Measurements from ENCODE around the gene PDLIM7. TPM values are rescaled to one million over a fixed set of nuclear protein-coding genes. Genes with fewer than 3 reads are reported as not detected.

Gene PDLIM7
- total and polyA plus RNA-seq, 2 donors = 10.8 to 61.9 TPM

- Histone ChIP-seq H3K4me1 (ENCODE audit: control insufficient read depth in 2 of 2, insufficient read depth in 2 of 2, low read length in 2 of 2) (no peaks in the 10 kb centered on the region), H3K36me3 (ENCODE audit: control insufficient read depth in 2 of 2, insufficient read depth in 2 of 2, low read length in 1 of 2) (peaks cover 87 to 90% of the 10 kb centered on the region in 2 donors), H3K4me3 (ENCODE audit: low read length in 2 of 2) (no peak overlapping the region), H3K9me3 (ENCODE audit: control insufficient read depth in 2 of 2, insufficient read depth in 1 of 2, low read length in 1 of 2) (no peaks in the 10 kb centered on the region), H3K27me3 (ENCODE audit: control insufficient read depth in 2 of 2, insufficient read depth in 1 of 2, low read length in 1 of 2) (no peaks in the 10 kb centered on the region), H3K27ac (ENCODE audit: low read depth in 1 of 2, low read length in 1 of 2) (no peak overlapping the region)
- 96% methylated on average over 8 of the region's 8 CpGs for WGBS
- DNase-seq (ENCODE audit: low read depth in 6 of 9, low spot score in 9 of 9) = no peak
Measured at GRCh38 chr5:177527595-177527994, 30.2 kb upstream of the PDLIM7 start.

GRCh38 chr5:177526791-177527190, 29.4 kb upstream of the PDLIM7 start:
- no peak overlapping the region for H3K27ac ChIP-seq (ENCODE audit: low read depth in 1 of 2, low read length in 1 of 2)
- no peak for DNase-seq (ENCODE audit: low read depth in 6 of 9, low spot score in 9 of 9)
- 99% methylated on average over 6 of the region's 6 CpGs for WGBS
- H3K4me3 ChIP-seq (ENCODE audit: low read length in 2 of 2) = no peak overlapping the region
- H3K36me3 ChIP-seq (ENCODE audit: control insufficient read depth in 2 of 2, insufficient read depth in 2 of 2, low read length in 1 of 2) = peaks cover 83 to 86% of the 10 kb centered on the region in 2 donors
- H3K4me1 ChIP-seq (ENCODE audit: control insufficient read depth in 2 of 2, insufficient read depth in 2 of 2, low read length in 2 of 2) = no peaks in the 10 kb centered on the region
- no peaks in the 10 kb centered on the region for H3K9me3 ChIP-seq (ENCODE audit: control insufficient read depth in 2 of 2, insufficient read depth in 1 of 2, low read length in 1 of 2)
- no peaks in the 10 kb centered on the region for H3K27me3 ChIP-seq (ENCODE audit: control insufficient read depth in 2 of 2, insufficient read depth in 1 of 2, low read length in 1 of 2)

- Histone ChIP-seq H3K27me3 (ENCODE audit: control insufficient read depth in 2 of 2, insufficient read depth in 1 of 2, low read length in 1 of 2) (no peaks in the 10 kb centered on the region), H3K9me3 (ENCODE audit: control insufficient read depth in 2 of 2, insufficient read depth in 1 of 2, low read length in 1 of 2) (no peaks in the 10 kb centered on the region), H3K4me1 (ENCODE audit: control insufficient read depth in 2 of 2, insufficient read depth in 2 of 2, low read length in 2 of 2) (no peaks in the 10 kb centered on the region), H3K4me3 (ENCODE audit: low read length in 2 of 2) (no peak overlapping the region), H3K36me3 (ENCODE audit: control insufficient read depth in 2 of 2, insufficient read depth in 2 of 2, low read length in 1 of 2) (peaks cover 83 to 86% of the 10 kb centered on the region in 2 donors), H3K27ac (ENCODE audit: low read depth in 1 of 2, low read length in 1 of 2) (no peak overlapping the region)
- no peak for DNase-seq (ENCODE audit: low read depth in 6 of 9, low spot score in 9 of 9)
- WGBS = 99% methylated on average over 4 of the region's 4 CpGs
Measured at GRCh38 chr5:177526191-177526590, 28.8 kb upstream of the PDLIM7 start.

GRCh38 chr5:177524941-177525655, 27.7 kb upstream of the PDLIM7 start:
- no peak for DNase-seq (ENCODE audit: low read depth in 6 of 9, low spot score in 9 of 9)
- H3K36me3 ChIP-seq (ENCODE audit: control insufficient read depth in 2 of 2, insufficient read depth in 2 of 2, low read length in 1 of 2) = peaks cover 84 to 86% of the 10 kb centered on the region in 2 donors
- 96% methylated on average over 10 of the region's 10 CpGs for WGBS
- H3K9me3 ChIP-seq (ENCODE audit: control insufficient read depth in 2 of 2, insufficient read depth in 1 of 2, low read length in 1 of 2) = no peaks in the 10 kb centered on the region
- H3K4me3 ChIP-seq (ENCODE audit: low read length in 2 of 2) = no peak overlapping the region
- H3K27me3 ChIP-seq (ENCODE audit: control insufficient read depth in 2 of 2, insufficient read depth in 1 of 2, low read length in 1 of 2) = no peaks in the 10 kb centered on the region
- H3K27ac ChIP-seq (ENCODE audit: low read depth in 1 of 2, low read length in 1 of 2) = no peak overlapping the region
- no peaks in the 10 kb centered on the region for H3K4me1 ChIP-seq (ENCODE audit: control insufficient read depth in 2 of 2, insufficient read depth in 2 of 2, low read length in 2 of 2)

- H3K36me3 ChIP-seq (ENCODE audit: control insufficient read depth in 2 of 2, insufficient read depth in 2 of 2, low read length in 1 of 2) = peaks cover 86 to 87% of the 10 kb centered on the region in 2 donors
- no peak for DNase-seq (ENCODE audit: low read depth in 6 of 9, low spot score in 9 of 9)
- H3K4me3 ChIP-seq (ENCODE audit: low read length in 2 of 2) = no peak overlapping the region
- H3K9me3 ChIP-seq (ENCODE audit: control insufficient read depth in 2 of 2, insufficient read depth in 1 of 2, low read length in 1 of 2) = no peaks in the 10 kb centered on the region
- H3K27me3 ChIP-seq (ENCODE audit: control insufficient read depth in 2 of 2, insufficient read depth in 1 of 2, low read length in 1 of 2) = no peaks in the 10 kb centered on the region
- WGBS = 98% methylated on average over 12 of the region's 12 CpGs
- no peaks in the 10 kb centered on the region for H3K4me1 ChIP-seq (ENCODE audit: control insufficient read depth in 2 of 2, insufficient read depth in 2 of 2, low read length in 2 of 2)
- no peak overlapping the region for H3K27ac ChIP-seq (ENCODE audit: low read depth in 1 of 2, low read length in 1 of 2)
Measured at GRCh38 chr5:177524539-177524900, 27.1 kb upstream of the PDLIM7 start.

- H3K27me3 ChIP-seq (ENCODE audit: control insufficient read depth in 2 of 2, insufficient read depth in 1 of 2, low read length in 1 of 2) = no peaks in the 10 kb centered on the region
- no peaks in the 10 kb centered on the region for H3K9me3 ChIP-seq (ENCODE audit: control insufficient read depth in 2 of 2, insufficient read depth in 1 of 2, low read length in 1 of 2)
- WGBS = 98% methylated on average over 19 of the region's 19 CpGs
- H3K27ac ChIP-seq (ENCODE audit: low read depth in 1 of 2, low read length in 1 of 2) = no peak overlapping the region
- DNase-seq (ENCODE audit: low read depth in 6 of 9, low spot score in 9 of 9) = no peak
- H3K36me3 ChIP-seq (ENCODE audit: control insufficient read depth in 2 of 2, insufficient read depth in 2 of 2, low read length in 1 of 2) = peaks cover 84 to 85% of the 10 kb centered on the region in 2 donors
- H3K4me1 ChIP-seq (ENCODE audit: control insufficient read depth in 2 of 2, insufficient read depth in 2 of 2, low read length in 2 of 2) = no peaks in the 10 kb centered on the region
- no peak overlapping the region for H3K4me3 ChIP-seq (ENCODE audit: low read length in 2 of 2)
Measured at GRCh38 chr5:177523711-177524538, 26.5 kb upstream of the PDLIM7 start.

- no peak for DNase-seq (ENCODE audit: low read depth in 6 of 9, low spot score in 9 of 9)
- Histone ChIP-seq H3K4me3 (ENCODE audit: low read length in 2 of 2) (no peak overlapping the region), H3K4me1 (ENCODE audit: control insufficient read depth in 2 of 2, insufficient read depth in 2 of 2, low read length in 2 of 2) (peaks cover 3 to 4% of the 10 kb centered on the region in 2 donors), H3K27me3 (ENCODE audit: control insufficient read depth in 2 of 2, insufficient read depth in 1 of 2, low read length in 1 of 2) (no peaks in the 10 kb centered on the region), H3K9me3 (ENCODE audit: control insufficient read depth in 2 of 2, insufficient read depth in 1 of 2, low read length in 1 of 2) (no peaks in the 10 kb centered on the region), H3K36me3 (ENCODE audit: control insufficient read depth in 2 of 2, insufficient read depth in 2 of 2, low read length in 1 of 2) (peaks cover 58 to 59% of the 10 kb centered on the region in 2 donors), H3K27ac (ENCODE audit: low read depth in 1 of 2, low read length in 1 of 2) (no peak overlapping the region)
- WGBS = 89% methylated on average over 2 of the region's 2 CpGs
Measured at GRCh38 chr5:177520916-177521513, 23.6 kb upstream of the PDLIM7 start.

GRCh38 chr5:177520271-177520670, 22.9 kb upstream of the PDLIM7 start:
- Histone ChIP-seq H3K4me1 (ENCODE audit: control insufficient read depth in 2 of 2, insufficient read depth in 2 of 2, low read length in 2 of 2) (peaks cover 11% of the 10 kb centered on the region in 2 donors), H3K27ac (ENCODE audit: low read depth in 1 of 2, low read length in 1 of 2) (no peak overlapping the region), H3K9me3 (ENCODE audit: control insufficient read depth in 2 of 2, insufficient read depth in 1 of 2, low read length in 1 of 2) (no peaks in the 10 kb centered on the region), H3K36me3 (ENCODE audit: control insufficient read depth in 2 of 2, insufficient read depth in 2 of 2, low read length in 1 of 2) (peaks cover 56% of the 10 kb centered on the region in 2 donors), H3K27me3 (ENCODE audit: control insufficient read depth in 2 of 2, insufficient read depth in 1 of 2, low read length in 1 of 2) (no peaks in the 10 kb centered on the region), H3K4me3 (ENCODE audit: low read length in 2 of 2) (no peak overlapping the region)
- 97% methylated on average over 3 of the region's 3 CpGs for WGBS
- no peak for DNase-seq (ENCODE audit: low read depth in 6 of 9, low spot score in 9 of 9)

Data from thymus (tissue), 11 donors.